ENCODE data around the gene RELN.

GRCh38 chr7:103824251-103824650, 165.2 kb downstream of the RELN start:
- no peak for TF ChIP-seq POLR2AphosphoS5 (IDR thresholded peaks at IDR 0.05; ENCODE audit: low read depth, low read length)
- TF ChIP-seq POLR2A (IDR thresholded peaks at IDR 0.05; ENCODE audit: low read depth, low read length) = no peak
- TF ChIP-seq TAF1 (IDR thresholded peaks at IDR 0.05; ENCODE audit: low read depth, low read length) = no peak
- TF ChIP-seq SPI1 (IDR thresholded peaks at IDR 0.05; ENCODE audit: low read depth, low read length) = no peak
